LNCaP clone FGC (cell line): Measurements from ENCODE around the gene DYSF.

ENCODE experiments used
- DNase-seq: peaks from one replicate; pipeline ENCODE4 v3.0.0-alpha.2; 2011; ENCODE audit warnings: low read depth
- H3K4me3 ChIP-seq: 2 replicates; pipeline ENCODE4 v1.5.1; 2011; ENCODE audit warnings: mild to moderate bottlenecking, low read depth, low read length, control low read depth
- CTCF ChIP-seq: IDR thresholded peaks from 2 replicates; pipeline ENCODE4 v1.5.1; 2012; ENCODE audit warnings: mild to moderate bottlenecking; ENCODE audit not compliant: control insufficient read depth, insufficient read depth; ENCODE audit errors: extremely low read depth

The DYSF gene

GRCh38 chr2:71457123-71457915, 4.0 kb downstream of the DYSF start:
- no peak overlapping the region for H3K4me3 ChIP-seq
- no peak for TF ChIP-seq CTCF
- no peak for DNase-seq

- H3K4me3 ChIP-seq: no peak overlapping the region
- no peak for DNase-seq
- no peak for TF ChIP-seq CTCF
These were observed 4.6 kb downstream of the DYSF start for GRCh38 chr2:71457923-71458322.

- no peak for DNase-seq
- H3K4me3 ChIP-seq: no peak overlapping the region
- TF ChIP-seq CTCF: no peak
These were observed 5.2 kb downstream of the DYSF start for GRCh38 chr2:71458413-71459083.

GRCh38 chr2:71459084-71459431, 5.7 kb downstream of the DYSF start:
- no peak for TF ChIP-seq CTCF
- DNase-seq: no peak
- no peak overlapping the region for H3K4me3 ChIP-seq

- TF ChIP-seq CTCF: no peak
- H3K4me3 ChIP-seq: no peak overlapping the region
- no peak for DNase-seq
These were observed 6.7 kb downstream of the DYSF start for GRCh38 chr2:71460056-71460455.

- no peak overlapping the region for H3K4me3 ChIP-seq
- peak; percentile 23; the same call in 1 of the 2 replicates for TF ChIP-seq CTCF
- DNase-seq: no peak
These were observed 7.4 kb downstream of the DYSF start for GRCh38 chr2:71460595-71461303.
